HCT116 (cell line): ENCODE results near the gene GALP. TPM values are rescaled to one million over a fixed set of nuclear protein-coding genes. Genes with fewer than 3 reads are reported as not detected.

Experiments
- ATAC-seq: fragments of 200-7000 bp; cut with Tn5 transposase; 2 replicates; pipeline ENCODE4 v1.9.1; 2020; ENCODE audit warnings: mild to moderate bottlenecking, moderate library complexity
- BruUV-seq: library from RNA; stranded (reverse); fragments of 400-500 nt; replicated peaks from 2 replicates; lab custom pipeline; 2021; lab: Mats Ljungman, UMichigan
- CTCF ChIA-PET: fragments of 300-600 bp; sonication (Branson Sonifier 250); formaldehyde crosslinking; loops from one replicate; lab custom pipeline; 2021; ENCODE audit warnings: antibody characterized with exemption; lab: Charles Lee
- POLR2A ChIA-PET: fragments of 300-600, 350-600 bp; sonication (Branson Sonifier 250); formaldehyde crosslinking; loops from one replicate; lab custom pipeline; 2021; ENCODE audit warnings: antibody characterized with exemption; lab: Charles Lee
- RAD21 ChIA-PET, 2 experiments: fragments of 300-600 bp; sonication (Branson Sonifier 250); formaldehyde crosslinking; loops; one replicate each; lab custom pipeline; 2023; ENCODE audit warnings: low total read pairs in 2 of 2; ENCODE audit not compliant: uncharacterized antibody in 2 of 2, unreplicated experiment in 2 of 2, low non-redundant PET in 1 of 2; lab: Charles Lee
- DNase-seq: peaks from one replicate; pipeline ENCODE4 v3.0.0-alpha.2; 2010; ENCODE audit warnings: low read depth, low spot score
- H2AFZ ChIP-seq: fragments of 200-600 bp; shearing (Covaris generic), sonication (generic); 2 replicates; pipeline ENCODE4 v1.6.1; 2017; ENCODE audit warnings: low read depth, mixed run types, mixed read lengths, antibody characterized with exemption, low read length; ENCODE audit not compliant: poor library complexity, severe bottlenecking
- H3K27ac ChIP-seq: 2 replicates; pipeline ENCODE4 v1.5.1; 2012; ENCODE audit warnings: low read depth, low read length
- H3K27me3 ChIP-seq: fragments of 200-600 bp; sonication (generic); 2 replicates; pipeline ENCODE4 v1.6.1; 2016; ENCODE audit warnings: mixed run types, low read length, mixed read lengths; ENCODE audit not compliant: insufficient read depth
- H3K36me3 ChIP-seq, 2 experiments: fragments of 200-500 bp in 1 of 2; fragments of 200-600 bp in 1 of 2; sonication (Bioruptor generic) in 1 of 2; sonication (generic) in 1 of 2; 2 replicates each; pipeline versions ENCODE4 v1.5.1 to v1.6.1; 2014 to 2016; ENCODE audit warnings: low read length in 2 of 2, inconsistent platforms in 1 of 2, mixed read lengths in 1 of 2, mixed run types in 1 of 2; ENCODE audit not compliant: insufficient read depth in 2 of 2, control insufficient read depth in 1 of 2
- H3K4me1 ChIP-seq, 2 experiments: fragments of 200-600 bp in 1 of 2; sonication (generic) in 1 of 2; 2 replicates each; pipeline versions ENCODE4 v1.5.1 to v1.6.1; 2012 to 2017; ENCODE audit warnings: low read length in 2 of 2, inconsistent platforms in 1 of 2, mild to moderate bottlenecking in 1 of 2, mixed read lengths in 1 of 2, mixed run types in 1 of 2, moderate library complexity in 1 of 2; ENCODE audit not compliant: insufficient read depth in 2 of 2, control insufficient read depth in 1 of 2
- H3K4me2 ChIP-seq: fragments of 200-600 bp; sonication (generic); 2 replicates; pipeline ENCODE4 v1.6.1; 2017; ENCODE audit warnings: mixed run types, low read length, mixed read lengths
- H3K4me3 ChIP-seq, 2 experiments: fragments of 200-600 bp in 1 of 2; sonication (generic) in 1 of 2; replicated peaks in 1 of 2; 2 replicates each; pipeline ENCODE4 v1.5.1; 2011 to 2016; ENCODE audit warnings: low read length in 2 of 2, control low read depth in 1 of 2, low read depth in 1 of 2, mild to moderate bottlenecking in 1 of 2, mixed read lengths in 1 of 2, mixed run types in 1 of 2
- H3K79me2 ChIP-seq: fragments of 200-600 bp; sonication (generic); 2 replicates; pipeline ENCODE4 v1.6.1; 2017; ENCODE audit warnings: mild to moderate bottlenecking, mixed run types, low read length, moderate library complexity, mixed read lengths; ENCODE audit not compliant: insufficient read depth
- H3K9ac ChIP-seq: fragments of 200-600 bp; sonication (generic); 2 replicates; pipeline ENCODE4 v1.6.1; 2016; ENCODE audit warnings: low read length, mixed read lengths
- H3K9me2 ChIP-seq: fragments of 200-600 bp; sonication (generic), shearing (Covaris generic); 2 replicates; pipeline ENCODE4 v1.6.1; 2017; ENCODE audit warnings: mixed run types, mild to moderate bottlenecking, moderate library complexity; ENCODE audit not compliant: insufficient read depth
- H3K9me3 ChIP-seq, 2 experiments: fragments of 200-500 bp in 1 of 2; fragments of 200-600 bp in 1 of 2; sonication (Bioruptor generic) in 1 of 2; sonication (generic) in 1 of 2; 2 replicates each; pipeline ENCODE4 v1.6.1; 2014 to 2017; ENCODE audit warnings: low read length in 2 of 2, mixed read lengths in 2 of 2, inconsistent platforms in 1 of 2, low read depth in 1 of 2, mild to moderate bottlenecking in 1 of 2, mixed run types in 1 of 2, moderate library complexity in 1 of 2; ENCODE audit not compliant: control insufficient read depth in 1 of 2, insufficient read depth in 1 of 2
- H4K20me1 ChIP-seq: fragments of 200-600 bp; sonication (generic), shearing (Covaris generic); 2 replicates; pipeline ENCODE4 v1.6.1; 2017; ENCODE audit warnings: mixed run types, mild to moderate bottlenecking, moderate library complexity; ENCODE audit not compliant: insufficient read depth
- CBX3 ChIP-seq: IDR thresholded peaks from 2 replicates; pipeline ENCODE4 v1.6.1; 2012; ENCODE audit warnings: low read depth
- CEBPB ChIP-seq: IDR thresholded peaks from 2 replicates; pipeline ENCODE4 v1.6.1; 2012; ENCODE audit warnings: low read depth
- ELF1 ChIP-seq: IDR thresholded peaks from 2 replicates; pipeline ENCODE4 v1.6.1; 2012; ENCODE audit warnings: low read depth, borderline replicate concordance
- FOSL1 ChIP-seq: IDR thresholded peaks from 2 replicates; pipeline ENCODE4 v1.6.1; 2012; ENCODE audit warnings: low read depth
- JUND ChIP-seq: IDR thresholded peaks from 2 replicates; pipeline ENCODE4 v1.6.1; 2012
- MAX ChIP-seq: IDR thresholded peaks from 2 replicates; pipeline ENCODE4 v1.6.1; 2012
- POLR2A ChIP-seq: IDR thresholded peaks from 2 replicates; pipeline ENCODE4 v1.7.0; 2011; ENCODE audit warnings: borderline replicate concordance; ENCODE audit not compliant: insufficient read depth, insufficient read length; ENCODE audit errors: extremely low read depth
- POLR2AphosphoS5 ChIP-seq: IDR thresholded peaks from 2 replicates; pipeline ENCODE4 v1.6.1; 2011; ENCODE audit warnings: mild to moderate bottlenecking, low read depth, low read length, moderate library complexity
- RAD21 ChIP-seq: IDR thresholded peaks from 2 replicates; pipeline ENCODE4 v1.6.1; 2012; ENCODE audit warnings: low read depth, mild to moderate bottlenecking
- REST ChIP-seq: IDR thresholded peaks from 2 replicates; pipeline ENCODE4 v1.6.1; 2012; ENCODE audit warnings: low read depth
- SIN3A ChIP-seq: IDR thresholded peaks from 2 replicates; pipeline ENCODE4 v1.6.1; 2012; ENCODE audit warnings: low read depth
- SP1 ChIP-seq: IDR thresholded peaks from 2 replicates; pipeline ENCODE4 v1.6.1; 2012; ENCODE audit warnings: low read depth
- TCF7L2 ChIP-seq: IDR thresholded peaks from 2 replicates; pipeline ENCODE4 v1.7.0; 2011; ENCODE audit warnings: borderline replicate concordance, inconsistent platforms; ENCODE audit not compliant: insufficient read depth, insufficient read length; ENCODE audit errors: extremely low read depth
- YY1 ChIP-seq: IDR thresholded peaks from 2 replicates; pipeline ENCODE4 v1.6.1; 2011; ENCODE audit warnings: low read length, low read depth, moderate library complexity, mild to moderate bottlenecking; ENCODE audit not compliant: insufficient replicate concordance; ENCODE audit errors: extremely low read depth
- ZFX ChIP-seq: fragments of 450-650 bp; IDR thresholded peaks from 2 replicates; pipeline ENCODE4 v1.6.1; 2017
- ZNF274 ChIP-seq: fragments of 200-500 bp; sonication (Bioruptor generic); IDR thresholded peaks from 2 replicates; pipeline ENCODE4 v1.6.1; 2014; ENCODE audit warnings: mild to moderate bottlenecking, low read depth, low read length, inconsistent platforms
- intact Hi-C: fragments of 100-400 bp; cut with micrococcal nuclease; formaldehyde crosslinking; loops from 2 replicates; pipeline ENCODE4 v1.10.0; 2022
- total RNA-seq: library from RNA; stranded (reverse); gene quantifications from one replicate; pipeline ENCODE4 v1.2.1, GENCODE V29; 2021; ENCODE audit not compliant: unreplicated experiment
- TF ChIP-seq, protein P1 (sequence below), 3 experiments: fragments of 200-600 bp in 1 of 3; sonication (generic) in 1 of 3; IDR thresholded peaks in 2 of 3; conservative IDR thresholded peaks in 1 of 3; 2 replicates each; pipeline ENCODE4 v1.5.1; 2012 to 2017; ENCODE audit warnings: low read depth in 2 of 3, low read length in 2 of 3, antibody characterized with exemption in 1 of 3, borderline replicate concordance in 1 of 3, control low read depth in 1 of 3, mild to moderate bottlenecking in 1 of 3, mixed read lengths in 1 of 3, mixed run types in 1 of 3, moderate library complexity in 1 of 3; ENCODE audit not compliant: insufficient read depth in 1 of 3
- TF ChIP-seq, protein P2 (sequence below): IDR thresholded peaks from 2 replicates; pipeline ENCODE4 v1.6.1; 2012

The GALP gene
- total RNA-seq, 1 experiment from 2014 or later: not detected

DNA sequence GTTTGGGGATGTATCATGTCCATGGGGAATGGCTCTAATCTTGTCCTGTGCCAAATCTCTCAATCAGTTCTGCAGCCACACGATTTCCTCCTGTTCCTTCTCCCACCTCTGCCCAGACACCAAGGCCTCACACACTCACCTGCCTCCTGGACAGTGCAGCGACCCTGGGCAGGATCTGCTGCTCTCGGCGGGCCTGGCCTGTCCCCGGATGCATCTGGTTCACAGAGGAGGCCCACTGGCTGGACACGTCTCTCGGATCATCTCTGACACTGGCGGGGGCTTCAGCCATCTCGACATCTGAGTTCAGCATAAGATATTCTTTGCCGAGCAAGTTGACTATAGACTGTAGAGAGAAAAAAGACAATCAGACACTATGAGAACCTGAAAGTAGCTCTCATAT, 15.9 kb downstream of the GALP start:
- no peak for DNase-seq
- Histone ChIP-seq H3K9me2 (no peaks in the 10 kb centered on the region), H3K79me2 (no peaks in the 10 kb centered on the region), H3K36me3 (no peaks in the 10 kb centered on the region), H3K4me2 (no peak overlapping the region), H3K9ac (no peak overlapping the region), H3K4me1 (no peaks in the 10 kb centered on the region), H4K20me1 (no peaks in the 10 kb centered on the region), H2AFZ (no peak overlapping the region), H3K27me3 (no peaks in the 10 kb centered on the region), H3K9me3 (no peaks in the 10 kb centered on the region), H3K27ac (no peak overlapping the region), H3K4me3 (no peak overlapping the region)
- CTCF ChIA-PET: no interaction called here
- RAD21 ChIA-PET: no interaction called here
- POLR2A ChIA-PET: no interaction called here
- intact Hi-C loops: no loop called here
- TF ChIP-seq, protein P1, sequence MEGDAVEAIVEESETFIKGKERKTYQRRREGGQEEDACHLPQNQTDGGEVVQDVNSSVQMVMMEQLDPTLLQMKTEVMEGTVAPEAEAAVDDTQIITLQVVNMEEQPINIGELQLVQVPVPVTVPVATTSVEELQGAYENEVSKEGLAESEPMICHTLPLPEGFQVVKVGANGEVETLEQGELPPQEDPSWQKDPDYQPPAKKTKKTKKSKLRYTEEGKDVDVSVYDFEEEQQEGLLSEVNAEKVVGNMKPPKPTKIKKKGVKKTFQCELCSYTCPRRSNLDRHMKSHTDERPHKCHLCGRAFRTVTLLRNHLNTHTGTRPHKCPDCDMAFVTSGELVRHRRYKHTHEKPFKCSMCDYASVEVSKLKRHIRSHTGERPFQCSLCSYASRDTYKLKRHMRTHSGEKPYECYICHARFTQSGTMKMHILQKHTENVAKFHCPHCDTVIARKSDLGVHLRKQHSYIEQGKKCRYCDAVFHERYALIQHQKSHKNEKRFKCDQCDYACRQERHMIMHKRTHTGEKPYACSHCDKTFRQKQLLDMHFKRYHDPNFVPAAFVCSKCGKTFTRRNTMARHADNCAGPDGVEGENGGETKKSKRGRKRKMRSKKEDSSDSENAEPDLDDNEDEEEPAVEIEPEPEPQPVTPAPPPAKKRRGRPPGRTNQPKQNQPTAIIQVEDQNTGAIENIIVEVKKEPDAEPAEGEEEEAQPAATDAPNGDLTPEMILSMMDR (IDR thresholded peaks at IDR 0.05 in 2 of 3, conservative IDR thresholded peaks at IDR 0.05 in 1 of 3; ENCODE audit: borderline replicate concordance in 1 of 3, insufficient read depth in 1 of 3, low read depth in 2 of 3, low read length in 2 of 3): no peak
- no peak for TF ChIP-seq YY1
- no peak for TF ChIP-seq ZFX
- TF ChIP-seq MAX: no peak
- no peak for TF ChIP-seq POLR2AphosphoS5
- TF ChIP-seq, protein P2, sequence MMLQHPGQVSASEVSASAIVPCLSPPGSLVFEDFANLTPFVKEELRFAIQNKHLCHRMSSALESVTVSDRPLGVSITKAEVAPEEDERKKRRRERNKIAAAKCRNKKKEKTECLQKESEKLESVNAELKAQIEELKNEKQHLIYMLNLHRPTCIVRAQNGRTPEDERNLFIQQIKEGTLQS: no peak
- no peak for TF ChIP-seq ZNF274
- TF ChIP-seq FOSL1: no peak
- TF ChIP-seq TCF7L2: no peak
- no peak for TF ChIP-seq POLR2A
- no peak for TF ChIP-seq JUND
- TF ChIP-seq RAD21: no peak
- TF ChIP-seq CBX3: no peak
- no peak for TF ChIP-seq SIN3A
- no peak for TF ChIP-seq SP1
- no peak for TF ChIP-seq ELF1
- TF ChIP-seq CEBPB: no peak
- no peak for TF ChIP-seq REST
- BruUV-seq: no TSS peak
- ATAC-seq: no peak
